SK-N-SH treated with all-trans-retinoic acid at 6 μM for 48 hours (cell line): ENCODE data around the gene GIPC3.
"Not testable (repeated sequence)": the region's sequence is repeated elsewhere in the genome, so short reads cannot be mapped to it uniquely, and the experiment has no call there.

Source experiments
- ATAC-seq: fragments of 200-7000 bp; cut with Tn5 transposase; 3 replicates; pipeline ENCODE4 v1.9.1; 2020; ENCODE audit warnings: mild to moderate bottlenecking, moderate library complexity
- ARNTL ChIP-seq: fragments of 450-650 bp; formaldehyde crosslinking; IDR thresholded peaks from 2 replicates; pipeline ENCODE4 v1.5.0; 2020; ENCODE audit warnings: low read depth, mild to moderate bottlenecking, moderate library complexity, borderline replicate concordance
- BACH2 ChIP-seq: fragments of 250-450 bp; sonication (Bioruptor Pico); IDR thresholded peaks from 2 replicates; pipeline ENCODE4 v1.9.0; 2021; ENCODE audit warnings: mild to moderate bottlenecking, borderline replicate concordance
- CSDC2 ChIP-seq: fragments of 250-450 bp; sonication (Bioruptor Pico); IDR thresholded peaks from 2 replicates; pipeline ENCODE4 v1.5.0; 2020; ENCODE audit warnings: mild to moderate bottlenecking, moderate library complexity
- ESRRG ChIP-seq: fragments of 250-450 bp; sonication (Bioruptor Pico); IDR thresholded peaks from 2 replicates; pipeline ENCODE4 v1.6.1; 2021; ENCODE audit warnings: mild to moderate bottlenecking
- GLIS3 ChIP-seq: fragments of 250-450 bp; sonication (Bioruptor Pico); IDR thresholded peaks from 2 replicates; pipeline ENCODE4 v1.5.0; 2020; ENCODE audit warnings: mild to moderate bottlenecking, moderate library complexity
- OSR1 ChIP-seq: fragments of 250-450 bp; sonication (Bioruptor Pico); IDR thresholded peaks from 2 replicates; pipeline ENCODE4 v1.8.0; 2022; ENCODE audit warnings: moderate library complexity, mild to moderate bottlenecking, inconsistent platforms
- PPARA ChIP-seq: fragments of 250-450 bp; sonication (Bioruptor Pico); IDR thresholded peaks from 2 replicates; pipeline ENCODE4 v1.5.0; 2020; ENCODE audit warnings: mild to moderate bottlenecking, borderline replicate concordance
- RARB ChIP-seq: fragments of 250-450 bp; sonication (Bioruptor Pico); IDR thresholded peaks from 2 replicates; pipeline ENCODE4 v1.8.0; 2021; ENCODE audit warnings: mild to moderate bottlenecking, moderate library complexity
- SNAI2 ChIP-seq: fragments of 250-450 bp; sonication (Bioruptor Pico); IDR thresholded peaks from 2 replicates; pipeline ENCODE4 v1.5.0; 2020; ENCODE audit warnings: mild to moderate bottlenecking, moderate library complexity
- TCF4 ChIP-seq: fragments of 250-450 bp; sonication (Bioruptor Pico); IDR thresholded peaks from 2 replicates; pipeline ENCODE4 v1.8.0; 2021; ENCODE audit warnings: mild to moderate bottlenecking, moderate library complexity, borderline replicate concordance
- TOX ChIP-seq: fragments of 250-450 bp; sonication (Bioruptor Pico); IDR thresholded peaks from 2 replicates; pipeline ENCODE4 v1.8.0; 2021; ENCODE audit warnings: mild to moderate bottlenecking, moderate library complexity, borderline replicate concordance
- ZFP30 ChIP-seq: fragments of 450-650 bp; formaldehyde crosslinking; IDR thresholded peaks from 2 replicates; pipeline ENCODE4 v1.5.0; 2022; ENCODE audit warnings: mild to moderate bottlenecking, moderate library complexity
- ZNF70 ChIP-seq: fragments of 450-650 bp; formaldehyde crosslinking; IDR thresholded peaks from 2 replicates; pipeline ENCODE4 v1.5.0; 2020; ENCODE audit warnings: mild to moderate bottlenecking, moderate library complexity
- ZNF8 ChIP-seq: fragments of 450-650 bp; formaldehyde crosslinking; IDR thresholded peaks from 2 replicates; pipeline ENCODE4 v1.5.0; 2020; ENCODE audit warnings: mild to moderate bottlenecking, moderate library complexity
- TF ChIP-seq, protein P1 (sequence below): fragments of 250-450 bp; sonication (Bioruptor Pico); IDR thresholded peaks from 2 replicates; pipeline ENCODE4 v1.8.0; 2021; ENCODE audit warnings: low read depth, mild to moderate bottlenecking, moderate library complexity, borderline replicate concordance
- TF ChIP-seq, protein P2 (sequence below): fragments of 250-450 bp; sonication (Bioruptor Pico); IDR thresholded peaks from 2 replicates; pipeline ENCODE4 v1.5.1; 2020; ENCODE audit warnings: low read depth, mild to moderate bottlenecking, moderate library complexity
- TF ChIP-seq, protein P3 (sequence below): fragments of 250-450 bp; sonication (Bioruptor Pico); IDR thresholded peaks from 2 replicates; pipeline ENCODE4 v1.5.1; 2021; ENCODE audit warnings: mild to moderate bottlenecking, moderate library complexity
- TF ChIP-seq, protein P4 (sequence below): fragments of 250-450 bp; sonication (Bioruptor Pico); IDR thresholded peaks from 2 replicates; pipeline ENCODE4 v1.5.0; 2020; ENCODE audit warnings: mild to moderate bottlenecking, moderate library complexity

Gene GIPC3

DNA sequence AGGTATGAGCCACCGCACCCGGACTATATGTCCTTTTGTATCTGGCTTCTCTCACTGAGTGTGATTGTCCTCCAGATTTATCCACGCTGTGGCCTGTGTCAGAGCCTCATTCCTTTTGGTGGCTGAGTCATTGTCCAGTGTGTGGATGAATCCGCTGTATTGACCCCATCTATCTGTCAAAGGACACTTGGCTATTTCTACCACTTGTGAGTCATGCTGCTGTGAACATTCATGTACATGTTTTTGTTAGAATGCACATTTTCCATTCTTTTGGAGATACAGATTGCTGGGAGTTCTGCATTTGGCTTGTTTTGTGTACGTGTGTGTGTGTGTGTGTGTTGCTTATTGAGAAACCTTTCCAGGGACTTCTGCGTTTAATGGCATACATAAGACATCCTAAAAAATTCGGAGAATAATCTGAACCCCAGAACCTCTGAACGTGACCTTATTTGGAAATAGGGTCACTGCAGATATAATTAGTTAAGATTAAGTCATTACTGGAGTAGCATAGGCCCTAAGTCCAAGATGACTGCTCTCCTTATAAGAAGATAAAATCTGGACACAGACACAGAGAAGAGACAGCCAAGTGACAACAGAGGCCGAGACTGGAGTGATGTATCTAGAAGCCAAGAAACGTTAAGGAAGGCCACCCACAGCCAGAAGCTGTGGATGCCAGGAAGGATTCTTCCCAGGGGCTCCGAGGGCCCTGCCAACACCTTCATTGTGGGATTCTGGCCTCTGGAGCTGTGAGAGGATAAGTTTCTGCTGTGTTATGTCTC, 4.9 kb upstream of the GIPC3 start (continued):
- TF ChIP-seq, protein P1, sequence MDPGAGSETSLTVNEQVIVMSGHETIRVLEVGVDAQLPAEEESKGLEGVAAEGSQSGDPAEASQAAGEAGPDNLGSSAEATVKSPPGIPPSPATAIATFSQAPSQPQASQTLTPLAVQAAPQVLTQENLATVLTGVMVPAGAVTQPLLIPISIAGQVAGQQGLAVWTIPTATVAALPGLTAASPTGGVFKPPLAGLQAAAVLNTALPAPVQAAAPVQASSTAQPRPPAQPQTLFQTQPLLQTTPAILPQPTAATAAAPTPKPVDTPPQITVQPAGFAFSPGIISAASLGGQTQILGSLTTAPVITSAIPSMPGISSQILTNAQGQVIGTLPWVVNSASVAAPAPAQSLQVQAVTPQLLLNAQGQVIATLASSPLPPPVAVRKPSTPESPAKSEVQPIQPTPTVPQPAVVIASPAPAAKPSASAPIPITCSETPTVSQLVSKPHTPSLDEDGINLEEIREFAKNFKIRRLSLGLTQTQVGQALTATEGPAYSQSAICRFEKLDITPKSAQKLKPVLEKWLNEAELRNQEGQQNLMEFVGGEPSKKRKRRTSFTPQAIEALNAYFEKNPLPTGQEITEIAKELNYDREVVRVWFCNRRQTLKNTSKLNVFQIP (CRISPR knock-in tag) = no peak

DNA sequence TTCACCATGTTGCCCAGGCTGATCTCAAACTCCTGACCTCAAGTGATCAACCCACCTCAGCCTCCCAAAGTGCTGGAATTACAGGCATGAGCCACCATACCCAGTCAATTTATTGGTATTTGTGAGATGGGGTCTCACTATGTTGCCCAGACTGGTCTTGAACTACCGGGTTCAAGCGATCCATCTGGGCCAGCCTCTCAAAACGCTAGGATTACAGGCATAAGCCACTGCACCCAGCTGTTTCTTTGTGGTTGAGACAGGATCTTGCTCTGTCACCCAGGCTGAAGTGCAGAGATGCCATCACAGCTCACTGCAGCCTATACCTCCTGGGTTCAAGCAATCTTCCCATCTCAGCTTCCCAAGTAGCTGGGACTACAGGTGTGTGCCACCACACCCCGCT, 3.5 kb upstream of the GIPC3 start:
- not testable (repeated sequence) for ATAC-seq

DNA sequence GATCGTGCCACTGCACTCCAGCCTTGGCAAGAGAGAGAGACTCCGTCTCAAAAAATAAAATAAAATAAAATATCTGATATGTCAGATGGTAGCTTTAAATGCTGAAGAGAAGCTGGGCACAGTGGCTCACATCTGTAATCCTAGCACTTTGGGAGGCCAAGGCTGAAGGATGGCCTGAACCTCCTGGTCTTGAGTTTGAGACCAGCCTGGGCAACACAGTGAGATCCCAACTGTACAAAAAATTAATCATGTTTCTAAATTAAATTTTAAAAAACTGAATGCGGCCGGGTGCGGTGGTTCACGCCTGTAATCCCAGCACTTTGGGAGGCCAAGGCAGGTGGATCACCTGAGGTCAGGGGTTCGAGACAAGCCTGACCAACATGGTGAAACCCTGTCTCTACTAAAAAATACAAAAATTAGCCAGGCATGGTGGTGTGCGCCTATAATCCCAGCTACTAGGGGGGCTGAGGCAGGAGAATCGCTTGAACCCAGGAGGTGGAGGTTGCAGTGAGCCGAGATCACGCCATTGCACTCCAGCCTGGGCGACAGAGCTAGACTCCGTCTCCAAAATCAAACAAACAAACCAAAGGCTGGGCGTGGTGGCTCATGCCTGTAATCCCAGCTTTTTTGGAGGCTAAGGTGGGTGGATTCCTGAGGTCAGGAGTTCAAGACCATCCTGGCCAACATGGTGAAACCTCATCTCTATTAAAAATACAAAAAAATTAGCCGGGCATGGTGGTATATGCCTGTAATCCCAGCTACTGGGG, 1.1 kb upstream of the GIPC3 start:
- ATAC-seq = not testable (repeated sequence)

DNA sequence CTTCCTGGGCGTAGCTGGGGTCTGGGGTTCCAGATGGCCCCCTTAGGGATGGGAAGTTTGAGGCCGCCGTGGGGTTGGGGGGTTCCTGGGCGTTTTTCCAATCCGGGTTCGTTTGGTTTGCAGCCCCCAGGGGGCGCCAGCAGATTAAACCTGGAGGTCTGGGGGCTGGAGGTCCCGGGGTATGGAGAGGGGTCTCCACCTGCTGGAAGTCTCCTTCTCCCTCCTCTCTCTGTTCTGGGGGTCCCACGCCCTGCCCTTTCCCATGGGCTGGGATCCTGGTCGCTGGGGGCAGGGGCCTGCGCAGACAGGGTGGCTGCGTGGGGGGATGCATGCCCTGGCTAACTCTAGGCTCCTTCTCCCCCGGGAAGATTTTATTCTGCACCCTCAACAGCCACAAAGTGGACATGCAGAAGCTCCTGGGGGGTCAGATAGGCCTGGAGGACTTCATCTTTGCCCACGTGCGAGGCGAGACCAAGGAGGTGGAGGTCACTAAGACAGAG, 899 bp downstream of the GIPC3 start:
- TF ChIP-seq OSR1 (no peak), CSDC2 (no peak), TOX (no peak)
- TF ChIP-seq, all 23 proteins: peak for 0
- ATAC-seq = peak; percentile 49

DNA sequence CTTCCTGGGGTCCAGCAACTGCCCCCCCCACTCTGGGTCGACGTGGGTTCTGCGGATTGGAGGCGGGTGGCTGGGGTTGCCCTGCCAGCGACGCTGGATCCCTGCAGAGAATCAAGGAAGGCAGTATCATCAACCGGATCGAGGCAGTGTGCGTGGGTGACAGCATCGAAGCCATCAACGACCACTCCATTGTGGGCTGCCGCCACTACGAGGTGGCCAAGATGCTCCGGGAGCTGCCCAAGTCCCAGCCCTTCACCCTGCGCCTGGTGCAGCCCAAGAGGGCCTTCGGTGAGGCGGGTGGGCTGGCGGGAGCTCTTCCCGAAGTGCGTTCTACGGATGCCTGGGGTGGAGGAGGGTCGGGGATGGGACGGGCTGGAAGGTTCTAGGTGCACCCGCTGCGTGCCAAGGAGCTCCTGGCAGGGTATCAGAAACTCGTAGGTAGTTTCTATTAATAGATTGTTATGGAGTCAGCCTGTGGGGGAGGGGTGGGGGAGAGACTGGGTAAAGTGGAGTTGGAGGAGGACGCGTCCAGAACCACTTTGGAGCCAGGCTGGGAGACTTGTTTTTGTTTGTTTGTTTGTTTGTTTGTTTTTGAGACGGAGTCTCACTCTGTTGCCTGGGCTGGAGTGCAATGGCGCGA, 1.5 kb downstream of the GIPC3 start:
- peak; percentile 52 for ATAC-seq
- no peak for TF ChIP-seq ARNTL
- TF ChIP-seq, all 23 proteins: peak for 0

DNA sequence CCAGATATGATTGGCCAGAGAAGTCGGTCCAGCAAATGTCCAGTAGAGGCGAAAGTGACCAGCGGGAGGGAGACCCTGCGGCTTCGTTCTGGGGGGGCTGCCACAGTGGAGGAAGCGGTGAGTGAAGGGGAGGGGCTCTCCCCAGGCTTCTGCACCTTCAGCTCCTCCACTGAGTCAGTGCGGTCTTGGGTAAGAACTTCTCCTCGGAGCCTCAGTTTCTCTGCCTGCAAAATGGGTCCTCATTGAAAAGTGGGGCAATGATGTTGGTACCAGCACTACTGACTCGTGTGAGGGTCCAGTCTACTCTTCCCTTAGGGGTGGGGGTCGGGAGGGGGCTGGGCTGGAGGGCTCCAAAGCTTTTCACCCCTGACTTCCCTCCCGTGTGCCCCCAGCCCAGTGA, 4.2 kb downstream of the GIPC3 start:
- ATAC-seq = no peak
- TF ChIP-seq, protein P2, sequence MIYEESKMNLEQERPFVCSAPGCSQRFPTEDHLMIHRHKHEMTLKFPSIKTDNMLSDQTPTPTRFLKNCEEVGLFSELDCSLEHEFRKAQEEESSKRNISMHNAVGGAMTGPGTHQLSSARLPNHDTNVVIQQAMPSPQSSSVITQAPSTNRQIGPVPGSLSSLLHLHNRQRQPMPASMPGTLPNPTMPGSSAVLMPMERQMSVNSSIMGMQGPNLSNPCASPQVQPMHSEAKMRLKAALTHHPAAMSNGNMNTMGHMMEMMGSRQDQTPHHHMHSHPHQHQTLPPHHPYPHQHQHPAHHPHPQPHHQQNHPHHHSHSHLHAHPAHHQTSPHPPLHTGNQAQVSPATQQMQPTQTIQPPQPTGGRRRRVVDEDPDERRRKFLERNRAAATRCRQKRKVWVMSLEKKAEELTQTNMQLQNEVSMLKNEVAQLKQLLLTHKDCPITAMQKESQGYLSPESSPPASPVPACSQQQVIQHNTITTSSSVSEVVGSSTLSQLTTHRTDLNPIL = no peak
- no peak for TF ChIP-seq TCF4
- TF ChIP-seq, protein P1 (CRISPR knock-in tag) = no peak
- no peak for TF ChIP-seq CSDC2
- no peak for TF ChIP-seq ARNTL
- TF ChIP-seq PPARA (CRISPR knock-in tag) = no peak
- TF ChIP-seq GLIS3 = no peak
- TF ChIP-seq ZNF8 = no peak
- TF ChIP-seq ZNF70 (CRISPR knock-in tag) = no peak
- TF ChIP-seq, protein P3, sequence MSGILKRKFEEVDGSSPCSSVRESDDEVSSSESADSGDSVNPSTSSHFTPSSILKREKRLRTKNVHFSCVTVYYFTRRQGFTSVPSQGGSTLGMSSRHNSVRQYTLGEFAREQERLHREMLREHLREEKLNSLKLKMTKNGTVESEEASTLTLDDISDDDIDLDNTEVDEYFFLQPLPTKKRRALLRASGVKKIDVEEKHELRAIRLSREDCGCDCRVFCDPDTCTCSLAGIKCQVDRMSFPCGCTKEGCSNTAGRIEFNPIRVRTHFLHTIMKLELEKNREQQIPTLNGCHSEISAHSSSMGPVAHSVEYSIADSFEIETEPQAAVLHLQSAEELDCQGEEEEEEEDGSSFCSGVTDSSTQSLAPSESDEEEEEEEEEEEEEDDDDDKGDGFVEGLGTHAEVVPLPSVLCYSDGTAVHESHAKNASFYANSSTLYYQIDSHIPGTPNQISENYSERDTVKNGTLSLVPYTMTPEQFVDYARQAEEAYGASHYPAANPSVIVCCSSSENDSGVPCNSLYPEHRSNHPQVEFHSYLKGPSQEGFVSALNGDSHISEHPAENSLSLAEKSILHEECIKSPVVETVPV = no peak
- TF ChIP-seq, protein P4, sequence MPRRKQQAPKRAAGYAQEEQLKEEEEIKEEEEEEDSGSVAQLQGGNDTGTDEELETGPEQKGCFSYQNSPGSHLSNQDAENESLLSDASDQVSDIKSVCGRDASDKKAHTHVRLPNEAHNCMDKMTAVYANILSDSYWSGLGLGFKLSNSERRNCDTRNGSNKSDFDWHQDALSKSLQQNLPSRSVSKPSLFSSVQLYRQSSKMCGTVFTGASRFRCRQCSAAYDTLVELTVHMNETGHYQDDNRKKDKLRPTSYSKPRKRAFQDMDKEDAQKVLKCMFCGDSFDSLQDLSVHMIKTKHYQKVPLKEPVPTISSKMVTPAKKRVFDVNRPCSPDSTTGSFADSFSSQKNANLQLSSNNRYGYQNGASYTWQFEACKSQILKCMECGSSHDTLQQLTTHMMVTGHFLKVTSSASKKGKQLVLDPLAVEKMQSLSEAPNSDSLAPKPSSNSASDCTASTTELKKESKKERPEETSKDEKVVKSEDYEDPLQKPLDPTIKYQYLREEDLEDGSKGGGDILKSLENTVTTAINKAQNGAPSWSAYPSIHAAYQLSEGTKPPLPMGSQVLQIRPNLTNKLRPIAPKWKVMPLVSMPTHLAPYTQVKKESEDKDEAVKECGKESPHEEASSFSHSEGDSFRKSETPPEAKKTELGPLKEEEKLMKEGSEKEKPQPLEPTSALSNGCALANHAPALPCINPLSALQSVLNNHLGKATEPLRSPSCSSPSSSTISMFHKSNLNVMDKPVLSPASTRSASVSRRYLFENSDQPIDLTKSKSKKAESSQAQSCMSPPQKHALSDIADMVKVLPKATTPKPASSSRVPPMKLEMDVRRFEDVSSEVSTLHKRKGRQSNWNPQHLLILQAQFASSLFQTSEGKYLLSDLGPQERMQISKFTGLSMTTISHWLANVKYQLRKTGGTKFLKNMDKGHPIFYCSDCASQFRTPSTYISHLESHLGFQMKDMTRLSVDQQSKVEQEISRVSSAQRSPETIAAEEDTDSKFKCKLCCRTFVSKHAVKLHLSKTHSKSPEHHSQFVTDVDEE (CRISPR knock-in tag) = no peak
- TF ChIP-seq ESRRG (CRISPR knock-in tag) = no peak
- TF ChIP-seq ZFP30 (CRISPR knock-in tag) = no peak
- TF ChIP-seq RARB = no peak
- TF ChIP-seq BACH2 (CRISPR knock-in tag) = no peak
- TF ChIP-seq SNAI2 (CRISPR knock-in tag) = no peak
